Central memory CD8-positive, alpha-beta T cell (primary cell): ENCODE measurements around the gene CHRM1.

ENCODE experiments used
- ATAC-seq: fragments of 150-1000 bp; cut with Tn5 transposase; replicated peaks from 2 replicates; pipeline ENCODE4 v1.10.0; 2022; ENCODE audit warnings: mild to moderate bottlenecking, moderate FRiP score, moderate number of reproducible peaks; ENCODE audit not compliant: poor library complexity, severe bottlenecking; ENCODE audit errors: extremely low read depth
- DNase-seq, 2 donors: peaks; one replicate each; pipeline ENCODE4 v3.0.0; 2021; ENCODE audit warnings: low spot score in 2 of 2
- H3K27ac Mint-ChIP-seq: one replicate; pipeline ENCODE4 v1.8.0; 2022; ENCODE audit warnings: low read depth, mild to moderate bottlenecking, moderate library complexity, mixed read lengths
- H3K27me3 Mint-ChIP-seq: one replicate; pipeline ENCODE4 v1.8.0; 2022; ENCODE audit warnings: mixed read lengths
- H3K36me3 Mint-ChIP-seq: one replicate; pipeline ENCODE4 v1.8.0; 2022; ENCODE audit warnings: mild to moderate bottlenecking, moderate library complexity, mixed read lengths; ENCODE audit not compliant: insufficient read depth
- H3K4me1 Mint-ChIP-seq: one replicate; pipeline ENCODE4 v1.8.0; 2022; ENCODE audit warnings: mixed read lengths
- H3K4me3 Mint-ChIP-seq: one replicate; pipeline ENCODE4 v1.8.0; 2022; ENCODE audit warnings: mild to moderate bottlenecking, moderate library complexity, mixed read lengths
- H3K9me3 Mint-ChIP-seq: one replicate; pipeline ENCODE4 v1.8.0; 2022; ENCODE audit warnings: mixed read lengths

Gene CHRM1

DNA sequence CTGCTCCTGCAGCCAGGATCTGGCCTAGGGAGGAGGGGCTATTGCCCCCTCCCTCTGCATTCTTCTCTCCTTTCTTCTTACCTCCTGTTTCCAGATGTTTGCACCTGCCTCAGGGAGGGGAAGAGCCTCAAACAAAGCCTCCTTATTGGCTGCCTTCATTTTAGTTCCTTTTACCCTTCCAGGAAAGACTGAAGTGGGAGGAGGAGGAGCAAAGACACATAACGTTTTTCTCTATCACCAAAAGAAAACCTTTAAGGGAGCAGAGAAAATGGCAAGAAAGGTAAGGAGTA, 13.3 kb upstream of the CHRM1 start:
- no peak overlapping the region for H3K27ac Mint-ChIP-seq
- H3K4me3 Mint-ChIP-seq = no peak overlapping the region
- no peak for DNase-seq
- H3K36me3 Mint-ChIP-seq = no peaks in the 10 kb centered on the region
- H3K4me1 Mint-ChIP-seq = no peaks in the 10 kb centered on the region
- no peak for ATAC-seq
- no peaks in the 10 kb centered on the region for H3K9me3 Mint-ChIP-seq
- peaks cover 29% of the 10 kb centered on the region for H3K27me3 Mint-ChIP-seq

- Mint-ChIP-seq H3K4me3 (no peak overlapping the region), H3K9me3 (no peaks in the 10 kb centered on the region), H3K36me3 (no peaks in the 10 kb centered on the region), H3K27me3 (peaks cover 34% of the 10 kb centered on the region), H3K4me1 (no peaks in the 10 kb centered on the region), H3K27ac (no peak overlapping the region)
- DNase-seq (no peak), ATAC-seq (no peak)
These were observed 12.8 kb upstream of the CHRM1 start for GRCh38 chr11:62933750-62934495.

- Mint-ChIP-seq H3K36me3 (no peaks in the 10 kb centered on the region), H3K4me1 (no peaks in the 10 kb centered on the region), H3K4me3 (no peak overlapping the region), H3K9me3 (no peaks in the 10 kb centered on the region), H3K27me3 (peaks cover 40% of the 10 kb centered on the region), H3K27ac (no peak overlapping the region)
- DNase-seq (no peak), ATAC-seq (no peak)
These were observed 12.1 kb upstream of the CHRM1 start for GRCh38 chr11:62933285-62933684.

DNA sequence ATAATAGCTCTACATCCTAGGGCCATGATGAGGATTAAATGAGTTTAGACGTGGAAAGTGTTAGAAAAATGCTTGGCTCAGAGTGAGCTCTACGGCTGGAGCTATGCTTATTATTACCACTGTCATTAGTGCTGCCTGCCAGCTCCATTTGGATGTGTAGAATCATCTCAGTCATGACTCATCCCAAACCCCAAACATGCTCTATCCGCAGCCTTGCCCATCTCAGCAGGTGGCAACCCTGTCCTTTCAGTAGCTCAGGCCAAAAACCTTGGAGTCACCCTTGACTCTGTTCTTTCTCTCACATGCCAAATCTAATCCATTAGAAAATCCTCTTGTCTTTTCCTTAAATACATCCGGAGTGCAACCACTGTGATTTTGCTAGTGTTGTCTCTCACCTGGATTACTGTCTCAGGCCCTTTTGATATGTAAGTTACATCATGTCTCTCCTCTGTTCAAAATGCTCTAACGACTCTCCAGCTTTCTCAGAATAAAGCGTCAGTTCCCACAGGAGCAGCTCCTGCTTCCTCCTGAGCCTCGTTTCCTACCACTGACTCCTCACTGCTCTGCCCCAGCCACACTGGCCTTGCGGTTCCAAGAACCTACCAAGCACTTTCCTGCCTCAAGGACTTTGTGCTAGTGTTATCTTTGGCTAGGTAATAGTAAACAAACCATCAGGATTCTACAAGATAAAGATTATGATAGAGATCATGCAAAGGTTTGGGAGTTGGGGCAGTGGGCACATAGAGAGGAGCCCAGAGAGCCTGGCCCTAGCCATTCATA, 10.5 kb upstream of the CHRM1 start:
- no peak overlapping the region for H3K27ac Mint-ChIP-seq
- no peaks in the 10 kb centered on the region for H3K9me3 Mint-ChIP-seq
- ATAC-seq = no peak
- H3K4me1 Mint-ChIP-seq = no peaks in the 10 kb centered on the region
- H3K27me3 Mint-ChIP-seq = peaks cover 53% of the 10 kb centered on the region
- H3K36me3 Mint-ChIP-seq = peaks cover 2% of the 10 kb centered on the region
- DNase-seq = no peak
- H3K4me3 Mint-ChIP-seq = no peak overlapping the region

- no peaks in the 10 kb centered on the region for H3K9me3 Mint-ChIP-seq
- no peak for ATAC-seq
- H3K27me3 Mint-ChIP-seq = peaks cover 64% of the 10 kb centered on the region
- H3K4me1 Mint-ChIP-seq = peaks cover 3% of the 10 kb centered on the region
- no peak for DNase-seq
- no peak overlapping the region for H3K4me3 Mint-ChIP-seq
- H3K36me3 Mint-ChIP-seq = peaks cover 2% of the 10 kb centered on the region
- no peak overlapping the region for H3K27ac Mint-ChIP-seq
These were observed 9.5 kb upstream of the CHRM1 start for GRCh38 chr11:62930666-62931065.

DNA sequence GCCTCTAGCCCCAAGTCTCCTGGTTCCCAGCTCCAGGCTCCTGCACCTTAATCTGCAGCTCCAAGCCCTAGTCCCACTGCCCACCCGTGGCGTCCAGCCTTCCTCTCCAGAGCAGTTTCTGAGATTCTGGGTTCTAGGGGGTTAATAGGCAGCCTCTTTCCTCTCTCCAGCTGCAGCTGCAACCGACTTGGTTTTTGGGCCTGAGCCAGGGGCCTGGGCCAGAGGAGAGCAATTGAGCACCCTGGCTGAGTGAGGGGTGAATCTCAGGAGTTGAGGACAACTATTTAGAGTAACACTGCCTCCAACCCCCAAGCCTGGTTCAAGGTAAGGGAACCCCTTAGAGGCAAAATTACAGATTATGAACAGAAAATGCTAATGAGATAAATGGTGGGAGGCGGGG, 9.0 kb upstream of the CHRM1 start:
- ATAC-seq (no peak), DNase-seq (no peak)
- Mint-ChIP-seq H3K4me3 (no peak overlapping the region), H3K36me3 (peaks cover 2% of the 10 kb centered on the region), H3K27me3 (peaks cover 69% of the 10 kb centered on the region), H3K4me1 (peaks cover 8% of the 10 kb centered on the region), H3K9me3 (no peaks in the 10 kb centered on the region), H3K27ac (no peak overlapping the region)

DNA sequence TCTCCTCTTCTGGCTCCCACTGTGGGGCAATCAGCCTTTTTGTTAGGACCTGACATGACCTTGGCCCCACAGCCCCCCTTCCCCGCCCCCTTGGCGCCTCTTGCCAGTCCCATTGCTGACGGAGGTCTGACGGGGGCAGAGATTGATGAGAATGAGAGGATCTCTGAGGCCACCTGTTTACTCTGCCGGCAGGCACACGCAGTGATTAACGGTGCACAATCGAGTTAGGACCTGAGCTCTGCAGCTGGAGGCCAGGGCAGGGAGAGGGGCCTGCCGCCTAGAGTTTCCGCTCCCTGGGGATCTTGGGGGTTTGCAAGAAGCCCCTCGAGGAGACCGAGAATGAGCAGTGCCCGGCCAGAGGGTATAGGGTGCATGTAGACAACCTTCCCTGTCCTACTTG, 6.8 kb upstream of the CHRM1 start:
- H3K27me3 Mint-ChIP-seq = peaks cover 84% of the 10 kb centered on the region
- H3K9me3 Mint-ChIP-seq = no peaks in the 10 kb centered on the region
- DNase-seq (no peak), ATAC-seq (no peak)
- peaks cover 6% of the 10 kb centered on the region for H3K36me3 Mint-ChIP-seq
- no peak overlapping the region for H3K27ac Mint-ChIP-seq
- no peak overlapping the region for H3K4me3 Mint-ChIP-seq
- peaks cover 18% of the 10 kb centered on the region for H3K4me1 Mint-ChIP-seq

- no peak for ATAC-seq
- peaks cover 18% of the 10 kb centered on the region for H3K4me1 Mint-ChIP-seq
- peaks cover 90% of the 10 kb centered on the region for H3K27me3 Mint-ChIP-seq
- H3K9me3 Mint-ChIP-seq = no peaks in the 10 kb centered on the region
- H3K4me3 Mint-ChIP-seq = peak overlapping the region; percentile 46
- peaks cover 9% of the 10 kb centered on the region for H3K36me3 Mint-ChIP-seq
- H3K27ac Mint-ChIP-seq = no peak overlapping the region
- DNase-seq = no peak
These were observed 5.7 kb upstream of the CHRM1 start for GRCh38 chr11:62926680-62927455.

DNA sequence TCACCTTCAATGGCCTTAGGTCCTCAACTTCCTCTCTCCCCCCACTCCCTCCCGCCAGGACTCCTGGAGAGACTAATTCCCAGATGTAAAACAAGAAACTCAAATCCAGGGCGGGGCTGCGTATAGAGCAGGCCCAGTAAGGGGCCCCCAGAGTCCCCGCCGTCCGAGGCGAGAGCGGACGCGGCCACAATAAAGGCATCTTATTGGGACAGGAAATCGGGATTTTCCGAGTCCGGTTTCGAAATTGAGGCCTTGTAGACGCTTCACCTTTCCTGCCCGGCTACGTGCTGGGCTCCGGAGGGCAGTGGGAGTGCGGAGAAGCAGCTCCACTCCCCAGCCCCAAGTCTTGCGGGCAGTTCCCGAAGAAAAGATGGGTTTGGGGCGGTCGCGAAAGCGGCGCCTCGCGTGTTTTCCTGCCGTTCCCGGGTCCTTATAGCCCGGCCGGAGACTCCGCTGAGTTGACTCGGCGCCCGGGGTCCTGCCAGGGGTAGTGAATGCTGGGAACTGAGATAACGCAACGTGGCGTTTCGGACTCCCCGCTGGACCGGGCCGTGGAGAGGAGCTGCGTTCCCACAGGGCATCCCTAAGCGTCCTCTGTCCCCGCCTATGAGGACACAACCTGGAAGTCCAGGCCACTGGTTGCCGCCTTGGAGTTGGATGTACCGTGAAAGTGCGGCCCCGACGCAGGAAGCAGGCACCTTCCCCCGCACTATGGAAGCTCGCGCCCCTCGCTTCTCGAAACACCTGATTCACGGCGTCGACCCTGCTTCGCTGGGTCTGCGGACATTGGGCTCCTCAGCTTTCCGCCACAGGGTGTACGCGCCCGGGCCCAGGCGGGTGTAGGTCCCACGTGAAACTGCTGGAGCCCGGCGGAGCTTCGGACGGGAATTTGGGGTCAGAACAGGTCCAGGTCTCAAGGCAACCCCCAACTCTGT, 4.8 kb upstream of the CHRM1 start:
- Mint-ChIP-seq H3K4me3 (peak overlapping the region; percentile 46), H3K36me3 (peaks cover 9% of the 10 kb centered on the region), H3K4me1 (peaks cover 18% of the 10 kb centered on the region), H3K9me3 (no peaks in the 10 kb centered on the region), H3K27ac (no peak overlapping the region), H3K27me3 (peaks cover 90% of the 10 kb centered on the region)
- DNase-seq (no peak), ATAC-seq (no peak)

DNA sequence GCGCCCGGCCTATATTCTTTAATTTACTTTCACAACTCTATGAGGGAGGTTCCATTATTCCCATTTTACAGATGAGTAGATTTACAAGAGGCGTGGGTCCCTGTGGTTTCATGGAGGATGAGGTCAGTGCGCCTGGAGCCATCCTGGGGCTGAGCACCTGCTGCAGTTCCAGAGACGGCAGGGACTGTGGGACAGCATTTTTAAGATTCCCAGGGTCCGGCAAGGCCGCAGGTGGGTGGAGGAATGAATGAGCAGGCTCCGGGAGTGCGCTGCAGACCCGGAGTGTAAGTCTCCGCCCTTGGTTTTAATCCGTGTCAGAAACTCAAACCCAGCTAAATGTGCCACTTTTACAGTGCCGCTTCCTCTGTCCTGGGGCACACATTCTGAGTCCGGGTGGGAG, 4.1 kb upstream of the CHRM1 start:
- Mint-ChIP-seq H3K27me3 (peaks cover 91% of the 10 kb centered on the region), H3K9me3 (no peaks in the 10 kb centered on the region), H3K27ac (no peak overlapping the region), H3K4me1 (peaks cover 18% of the 10 kb centered on the region), H3K36me3 (peaks cover 9% of the 10 kb centered on the region), H3K4me3 (peak overlapping the region; percentile 46)
- no peak for ATAC-seq
- DNase-seq = no peak

DNA sequence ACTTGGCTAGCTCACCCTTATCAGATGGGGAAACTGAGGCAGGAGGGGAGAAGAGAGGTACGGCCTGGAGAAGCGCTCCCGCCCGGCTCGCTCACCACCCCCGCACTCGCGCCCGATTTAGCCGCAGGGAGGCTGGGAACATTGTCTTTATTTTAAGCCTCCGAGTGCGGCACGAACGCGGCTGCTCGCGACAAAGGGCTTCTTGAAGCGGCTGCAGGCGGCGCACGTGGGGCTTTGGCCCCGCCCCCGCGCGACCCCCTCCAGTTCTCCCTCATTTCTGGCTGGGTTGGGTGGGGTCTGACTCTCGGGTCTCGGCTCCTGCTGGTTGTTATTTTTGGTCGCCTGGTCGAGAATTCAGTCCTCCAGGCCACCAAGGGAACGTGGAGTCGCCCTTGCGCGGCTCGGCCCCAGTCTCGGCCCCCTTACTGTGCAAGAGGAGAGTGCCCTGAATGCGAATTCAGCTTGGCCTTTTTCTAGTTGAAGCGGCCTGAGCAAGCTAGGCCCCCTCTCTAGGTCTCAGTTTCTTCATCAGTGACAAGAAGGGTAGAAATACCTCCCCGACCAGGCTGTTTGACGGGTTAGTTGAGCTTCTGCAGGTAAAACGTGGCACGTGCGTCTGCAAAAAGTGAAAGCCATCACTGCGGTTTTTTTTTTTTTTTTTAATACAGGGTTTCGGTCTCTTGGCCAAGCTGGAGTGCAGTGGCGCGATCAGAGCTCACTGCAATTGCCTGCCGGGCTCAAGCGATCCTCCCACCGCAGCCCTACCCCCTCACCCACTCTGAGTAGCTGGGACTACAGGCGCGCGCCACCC, 2.6 kb upstream of the CHRM1 start:
- DNase-seq = no peak
- Mint-ChIP-seq H3K4me3 (peak overlapping the region; percentile 66), H3K27ac (no peak overlapping the region), H3K27me3 (peaks cover 88% of the 10 kb centered on the region), H3K36me3 (peaks cover 9% of the 10 kb centered on the region), H3K4me1 (peaks cover 18% of the 10 kb centered on the region), H3K9me3 (no peaks in the 10 kb centered on the region)
- peak; percentile 20 for ATAC-seq
